Activated CD4-positive, alpha-beta T cell treated with anti-CD3 and anti-CD28 coated beads for 48 hours (primary cell): Measurements from ENCODE around the gene NKAIN2.

Experiments used
- DNase-seq: peaks from one replicate; pipeline ENCODE4 v3.0.0-alpha.2; 2020

NKAIN2 gene

GRCh38 chr6:124870611-124871459 lies 1067.2 kb downstream of the NKAIN2 start:
- no peak for DNase-seq

- no peak for DNase-seq
Measured at GRCh38 chr6:124872361-124873065, 1068.8 kb downstream of the NKAIN2 start.

DNA sequence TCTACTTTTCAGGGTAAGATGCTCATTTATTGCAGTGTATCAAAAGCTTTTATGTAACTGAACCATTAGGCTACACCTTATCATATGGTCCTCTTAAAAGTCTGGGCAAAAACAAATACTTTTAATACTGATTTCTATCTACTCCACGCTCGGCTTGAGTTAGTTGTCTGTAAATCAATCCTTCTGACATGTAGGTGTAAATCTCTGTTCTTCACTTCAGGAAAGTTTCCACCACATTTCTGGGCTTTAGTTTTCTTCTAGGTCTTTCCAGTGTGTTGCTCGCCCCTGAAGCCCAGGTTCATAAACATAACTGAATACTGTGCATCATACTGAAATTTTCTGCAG lies 1069.4 kb downstream of the NKAIN2 start:
- DNase-seq: no peak
